GM18907 (cell line): ENCODE results near the gene RDH13.
"Not testable (repeated sequence)": the region's sequence is repeated elsewhere in the genome, so short reads cannot be mapped to it uniquely, and the experiment has no call there.

Experiments
- ATAC-seq: cut with Tn5 transposase; IDR thresholded peaks from one replicate; pipeline ENCODE4 v1.9.1; 2021; ENCODE audit warnings: mild to moderate bottlenecking, moderate library complexity; ENCODE audit not compliant: unreplicated experiment

RDH13 gene

DNA sequence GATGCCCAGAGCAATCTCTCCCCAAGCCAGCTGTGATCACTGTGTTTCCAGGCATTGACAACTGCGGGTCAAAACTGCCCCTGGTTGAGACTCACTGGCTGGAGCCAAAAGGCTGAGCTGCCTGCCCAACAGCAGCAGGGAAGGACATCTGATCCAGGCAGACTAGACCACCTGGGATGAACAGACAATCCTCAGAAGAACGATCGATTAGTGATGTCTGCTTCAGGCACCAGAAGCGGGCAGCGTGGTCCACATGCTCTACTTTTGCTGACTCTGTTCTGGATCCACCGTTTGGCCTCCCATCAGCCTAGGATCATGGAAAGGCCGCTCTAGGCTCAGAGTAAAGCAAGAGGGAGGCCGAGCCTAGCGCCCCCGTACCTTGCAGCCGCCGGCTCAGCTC lies 15.0 kb downstream of the RDH13 start:
- no peak for ATAC-seq

GRCh38 chr19:55046975-55047622 lies 15.8 kb downstream of the RDH13 start:
- no peak for ATAC-seq

- no peak for ATAC-seq
Measured at GRCh38 chr19:55044771-55045716, 17.9 kb downstream of the RDH13 start.

GRCh38 chr19:55044286-55044685 lies 18.7 kb downstream of the RDH13 start:
- ATAC-seq, result no peak

DNA sequence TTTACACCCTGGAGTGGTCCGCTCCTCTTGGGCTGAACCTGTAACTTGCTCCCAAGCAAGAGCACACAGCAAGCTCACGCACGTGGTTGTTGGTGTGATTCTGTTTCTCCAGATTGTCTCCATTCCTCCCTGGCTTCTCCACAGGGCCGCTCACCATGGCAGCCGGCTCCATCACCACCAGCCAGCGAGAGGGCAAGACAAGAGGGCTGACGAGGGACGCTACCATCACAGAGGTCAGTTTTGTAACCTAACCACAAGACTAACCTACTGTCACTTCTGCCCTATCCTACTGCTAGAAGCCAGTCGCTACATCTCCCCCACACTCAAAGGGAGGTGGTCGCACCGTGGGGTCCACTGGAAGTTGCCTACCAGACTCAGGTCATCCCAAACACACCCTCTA lies 20.3 kb downstream of the RDH13 start:
- ATAC-seq, result no peak

- ATAC-seq, result no peak
Measured at GRCh38 chr19:55042344-55042678, 20.6 kb downstream of the RDH13 start.

DNA sequence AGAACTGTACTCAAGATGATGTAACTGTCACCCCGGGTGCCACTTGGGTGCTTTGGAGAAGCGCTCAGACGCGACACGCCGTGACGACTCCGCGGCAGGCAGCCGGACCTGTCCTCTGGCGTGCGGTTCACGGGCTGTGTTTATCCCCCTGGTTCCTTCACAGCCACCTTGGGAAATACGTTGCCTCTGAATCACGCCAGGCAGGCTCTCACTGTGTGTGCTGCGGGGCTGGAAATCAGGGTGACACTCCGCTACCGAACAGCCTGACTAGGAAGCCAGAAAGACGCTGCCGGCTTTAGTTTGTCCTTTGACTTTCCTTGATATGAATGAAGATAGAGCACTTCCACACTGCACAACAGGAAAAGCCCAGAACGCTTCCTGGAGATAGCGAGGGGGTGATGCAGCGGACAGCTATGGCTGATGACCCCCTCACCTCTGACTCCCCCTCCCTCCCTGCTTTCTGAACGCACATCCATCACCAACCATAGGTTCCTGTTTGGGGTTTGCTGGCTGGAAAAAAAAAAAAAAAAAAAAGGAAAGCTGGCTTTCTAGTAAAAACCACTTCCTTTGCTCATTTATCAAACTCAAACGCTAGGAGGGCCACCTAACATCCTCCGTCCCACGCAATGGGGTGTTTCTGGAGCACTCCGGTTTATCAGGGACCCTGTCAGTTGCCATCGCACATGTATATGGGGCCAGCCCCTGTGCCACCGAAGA lies 21.2 kb downstream of the RDH13 start:
- no peak for ATAC-seq

DNA sequence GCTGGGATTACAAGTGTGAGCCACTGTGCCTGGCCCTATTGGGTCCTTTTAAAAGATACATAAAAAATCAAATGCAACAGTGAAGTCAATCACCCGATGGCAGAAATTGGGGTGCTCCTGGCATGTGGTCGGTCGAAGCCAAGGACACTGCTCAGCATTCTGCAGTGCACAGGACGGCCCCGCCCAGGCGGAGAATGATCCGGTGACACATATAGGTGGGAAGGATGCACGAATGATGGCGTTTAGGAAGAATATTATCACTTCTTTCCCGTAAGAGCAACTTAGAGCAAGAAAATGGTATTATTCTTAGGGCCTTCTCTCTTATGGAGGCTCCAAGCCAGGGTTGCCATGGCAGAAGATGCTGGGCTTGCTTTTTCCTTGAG lies 21.7 kb downstream of the RDH13 start:
- no peak for ATAC-seq

DNA sequence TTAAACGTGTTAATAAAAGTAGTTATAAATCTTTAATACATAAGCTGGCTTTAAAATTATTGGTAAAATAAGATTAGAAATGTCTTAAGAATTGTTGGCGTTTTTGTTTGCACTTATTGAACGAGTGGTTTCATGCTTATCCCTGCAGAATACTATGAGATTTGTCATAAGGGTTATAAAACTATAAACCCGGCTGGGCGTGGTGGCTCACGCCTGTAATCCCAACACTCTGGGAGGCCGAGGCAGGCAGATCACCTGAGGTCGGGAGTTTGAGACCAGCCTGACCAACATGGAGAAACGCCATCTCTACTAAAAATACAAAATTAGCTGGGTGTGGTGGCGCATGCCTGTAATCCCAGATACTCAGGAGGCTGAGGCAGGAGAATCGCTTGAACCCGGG lies 22.3 kb downstream of the RDH13 start:
- not testable (repeated sequence) for ATAC-seq

DNA sequence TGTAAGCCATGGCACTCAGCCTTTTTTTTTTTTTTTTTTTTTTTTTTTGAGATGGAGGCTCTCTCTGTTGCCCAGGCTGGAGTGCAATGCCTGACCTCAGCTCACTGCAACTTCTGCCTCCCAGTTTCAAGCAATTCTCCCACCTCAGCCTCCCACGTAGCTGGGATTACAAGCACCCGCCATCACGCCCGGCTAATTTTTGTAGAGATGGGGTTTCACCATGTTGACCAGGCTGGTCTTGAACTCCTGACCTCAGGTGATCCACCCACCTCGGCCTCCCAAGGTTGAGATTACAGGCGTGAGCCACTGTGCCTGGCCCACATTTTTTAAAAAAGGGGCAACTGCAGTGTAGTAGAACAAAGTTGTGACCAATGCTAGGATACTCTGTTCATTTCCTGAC lies 25.3 kb downstream of the RDH13 start:
- ATAC-seq, result not testable (repeated sequence)

GRCh38 chr19:55036058-55036457 lies 26.9 kb downstream of the RDH13 start:
- no peak for ATAC-seq

- no peak for ATAC-seq
Measured at GRCh38 chr19:55034751-55035150, 28.2 kb downstream of the RDH13 start.

DNA sequence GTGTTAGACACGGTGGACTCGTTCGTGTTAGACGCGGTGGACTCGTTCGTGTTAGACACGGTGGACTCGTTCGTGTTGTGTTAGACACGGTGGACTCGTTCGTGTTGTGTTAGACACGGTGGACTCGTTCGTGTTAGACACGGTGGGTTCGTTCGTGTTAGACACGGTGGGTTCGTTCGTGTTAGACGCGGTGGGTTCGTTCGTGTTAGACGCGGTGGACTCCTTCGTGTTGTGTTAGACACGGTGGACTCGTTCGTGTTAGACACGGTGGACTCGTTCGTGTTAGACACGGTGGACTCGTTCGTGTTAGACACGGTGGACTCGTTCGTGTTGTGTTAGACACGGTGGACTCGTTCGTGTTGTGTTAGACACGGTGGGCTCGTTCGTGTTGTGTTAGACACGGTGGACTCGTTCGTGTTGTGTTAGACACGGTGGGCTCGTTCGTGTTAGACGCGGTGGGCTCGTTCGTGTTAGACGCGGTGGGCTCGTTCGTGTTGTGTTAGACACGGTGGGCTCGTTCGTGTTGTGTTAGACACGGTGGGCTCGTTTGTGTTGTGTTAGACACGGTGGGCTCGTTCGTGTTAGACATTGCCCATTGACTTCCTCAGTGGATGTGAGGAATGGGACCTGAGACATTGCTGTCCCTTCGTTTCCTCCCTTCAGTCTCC lies 29.8 kb downstream of the RDH13 start:
- not testable (repeated sequence) for ATAC-seq

GRCh38 chr19:55032170-55032800 lies 30.7 kb downstream of the RDH13 start:
- no peak for ATAC-seq

- ATAC-seq, result no peak
Measured at GRCh38 chr19:55031178-55031577, 31.8 kb downstream of the RDH13 start.

- no peak for ATAC-seq
Measured at GRCh38 chr19:55028757-55029156, 34.2 kb downstream of the RDH13 start.

- no peak for ATAC-seq
Measured at GRCh38 chr19:55027472-55028337, 35.2 kb downstream of the RDH13 start.

DNA sequence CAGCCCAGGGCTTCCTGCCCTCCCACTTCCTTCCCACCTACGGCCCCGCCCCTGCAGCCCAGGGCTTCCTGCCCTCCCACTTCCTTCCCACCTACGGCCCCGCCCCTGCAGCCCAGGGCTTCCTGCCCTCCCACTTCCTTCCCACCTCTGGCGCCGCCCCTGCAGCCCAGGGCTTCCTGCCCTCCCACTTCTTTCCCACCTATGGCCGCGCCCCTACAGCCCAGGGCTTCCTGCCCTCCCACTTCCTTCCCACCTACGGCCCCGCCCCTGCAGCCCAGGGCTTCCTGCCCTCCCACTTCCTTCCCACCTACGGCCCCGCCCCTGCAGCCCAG lies 35.8 kb downstream of the RDH13 start:
- ATAC-seq, result not testable (repeated sequence)

GRCh38 chr19:55024111-55024510 lies 38.8 kb downstream of the RDH13 start:
- ATAC-seq, result no peak

DNA sequence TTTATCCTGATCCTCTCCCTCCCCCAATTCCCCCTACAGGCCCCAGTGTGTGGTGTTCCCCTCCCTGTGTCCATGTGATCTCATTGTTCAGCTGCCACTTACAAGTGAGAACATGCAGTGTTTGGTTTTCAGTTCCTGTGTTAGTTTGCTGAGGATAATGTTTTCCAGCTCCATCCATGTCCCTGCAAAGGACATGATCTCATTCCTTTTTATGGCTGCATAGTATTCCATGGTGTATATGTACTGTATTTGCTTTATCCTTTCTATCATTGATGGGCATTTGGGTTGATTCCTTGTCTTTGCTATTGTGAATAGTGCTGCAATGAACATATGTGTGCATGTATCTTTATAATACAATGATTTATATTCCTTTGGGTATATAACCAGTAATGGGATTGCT lies 42.6 kb downstream of the RDH13 start:
- ATAC-seq, result not testable (repeated sequence)
